Naive thymus-derived CD8-positive, alpha-beta T cell (primary cell): ENCODE measurements around the gene ARHGAP42. TPM values are rescaled to one million over a fixed set of nuclear protein-coding genes. Genes with fewer than 3 reads are reported as not detected.

ENCODE experiments used
- ATAC-seq, 2 donors: fragments of 150-1000 bp; cut with Tn5 transposase in 1 of 2; sonication (Bioruptor Pico), chemical (Tn5 transposase) in 1 of 2; 1 replicate in 1 of 2; 2 replicates in 1 of 2; pipeline ENCODE4 v1.10.0; 2021; ENCODE audit warnings: mild to moderate bottlenecking in 2 of 2, moderate library complexity in 2 of 2
- POLR2A ChIA-PET: fragments of 350-600 bp; sonication (Branson Sonifier 250); formaldehyde crosslinking; loops from one replicate; lab custom pipeline; 2021; ENCODE audit warnings: antibody characterized with exemption; lab: Charles Lee
- DNase-seq, 10 donors: peaks; one replicate each; pipeline versions ENCODE4 v3.0.0 to v3.0.0-alpha.2; 2020 to 2022
- H3K27ac Mint-ChIP-seq, 10 donors: one replicate each; pipeline ENCODE4 v1.8.0; 2020 to 2022; ENCODE audit warnings: mild to moderate bottlenecking in 10 of 10, mixed read lengths in 10 of 10, moderate library complexity in 4 of 10, inconsistent platforms in 1 of 10
- H3K27me3 Mint-ChIP-seq, 5 donors: one replicate each; pipeline ENCODE4 v1.8.0; 2021 to 2022; ENCODE audit warnings: mixed read lengths in 5 of 5
- H3K36me3 Mint-ChIP-seq, 3 donors: one replicate each; pipeline ENCODE4 v1.8.0; 2020 to 2022; ENCODE audit warnings: mixed read lengths in 3 of 3, mild to moderate bottlenecking in 2 of 3, inconsistent platforms in 1 of 3
- H3K4me1 Mint-ChIP-seq, 4 donors: one replicate each; pipeline ENCODE4 v1.8.0; 2021 to 2022; ENCODE audit warnings: mixed read lengths in 4 of 4
- H3K4me3 Mint-ChIP-seq, 10 donors: one replicate each; pipeline ENCODE4 v1.8.0; 2020 to 2022; ENCODE audit warnings: mild to moderate bottlenecking in 10 of 10, mixed read lengths in 10 of 10, moderate library complexity in 6 of 10, inconsistent platforms in 1 of 10
- H3K9me3 Mint-ChIP-seq, 9 donors: one replicate each; pipeline ENCODE4 v1.8.0; 2020 to 2022; ENCODE audit warnings: mixed read lengths in 9 of 9, mild to moderate bottlenecking in 3 of 9, inconsistent platforms in 1 of 9, moderate library complexity in 1 of 9
- polyA plus RNA-seq, 3 donors: library from polyadenylated mRNA; unstranded; fragments of 300-500 nt; fragmentation: Illumina TruSeq; gene quantifications; one replicate each; pipeline ENCODE4 v1.2.3, GENCODE V29; 2021
- total RNA-seq, 8 experiments: library from RNA in 2 of 8; stranded (reverse) in 2 of 8; gene quantifications; one replicate each; pipeline ENCODE4 v1.2.3 and lab custom pipeline; 2021 to 2026

ARHGAP42 gene
- total and polyA plus RNA-seq, 5 experiments from 2014 or later = 0.38 to 0.93 (median 0.83) TPM; not detected in 2

DNA sequence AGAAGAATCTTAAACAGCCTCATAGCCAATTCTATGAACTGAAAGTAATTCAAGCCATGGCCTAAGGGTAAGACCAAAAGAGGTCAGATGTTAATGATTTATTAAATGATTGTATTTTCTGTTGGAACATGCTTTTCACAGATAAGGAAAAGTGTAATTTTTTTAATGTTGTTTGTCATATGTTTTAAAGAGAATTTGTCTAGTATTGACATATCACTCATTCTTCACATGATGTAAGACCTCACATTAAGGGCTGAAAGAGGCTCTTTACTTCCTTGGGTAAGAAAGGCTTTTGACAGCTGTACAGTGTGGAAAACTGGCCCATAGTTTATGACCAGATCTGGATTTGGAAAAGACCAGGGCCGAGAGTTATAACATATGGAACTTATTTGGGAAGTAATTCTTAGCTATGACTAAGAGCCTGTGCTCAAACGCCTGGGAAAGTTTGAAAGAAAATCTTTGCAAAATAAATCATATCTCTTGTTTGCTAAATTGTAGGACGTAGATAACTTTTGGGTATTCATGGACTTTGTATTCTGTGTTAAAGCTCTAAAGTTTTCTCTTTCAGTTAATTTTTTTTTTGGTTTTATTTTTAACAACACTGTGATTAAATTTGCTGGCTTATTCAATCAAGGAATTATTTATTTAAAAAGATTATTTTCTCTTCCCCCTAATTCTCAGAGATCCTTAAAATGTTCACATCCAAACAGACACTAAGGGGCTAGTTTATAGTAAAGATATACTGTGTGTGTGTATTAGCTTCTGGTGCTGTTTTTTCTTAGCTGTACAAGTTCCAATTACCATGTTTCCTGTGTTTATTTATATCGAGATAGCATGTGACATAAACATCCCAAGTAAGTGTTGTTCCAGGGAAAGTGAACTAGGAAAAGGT lies 162.2 kb downstream of the ARHGAP42 start:
- POLR2A ChIA-PET = no interaction called here
- peaks cover 0 to 14% (median 0%) of the 10 kb centered on the region in 9 donors for H3K9me3 Mint-ChIP-seq
- no peak overlapping the region for H3K27ac Mint-ChIP-seq
- H3K4me1 Mint-ChIP-seq = no peaks in the 10 kb centered on the region
- no peaks in the 10 kb centered on the region for H3K36me3 Mint-ChIP-seq
- no peak overlapping the region for H3K4me3 Mint-ChIP-seq
- no peaks in the 10 kb centered on the region for H3K27me3 Mint-ChIP-seq
- DNase-seq = no peak
- ATAC-seq = no peak

GRCh38 chr11:100849901-100850235 lies 162.8 kb downstream of the ARHGAP42 start:
- no peaks in the 10 kb centered on the region for H3K36me3 Mint-ChIP-seq
- H3K9me3 Mint-ChIP-seq = peaks cover 0 to 14% (median 0%) of the 10 kb centered on the region in 9 donors
- H3K4me3 Mint-ChIP-seq = no peak overlapping the region
- no peak overlapping the region for H3K27ac Mint-ChIP-seq
- no peaks in the 10 kb centered on the region for H3K4me1 Mint-ChIP-seq
- POLR2A ChIA-PET = no interaction called here
- no peak for ATAC-seq
- DNase-seq = no peak
- no peaks in the 10 kb centered on the region for H3K27me3 Mint-ChIP-seq

GRCh38 chr11:100851147-100851546 lies 164.1 kb downstream of the ARHGAP42 start:
- H3K4me3 Mint-ChIP-seq = no peak overlapping the region
- H3K4me1 Mint-ChIP-seq = no peaks in the 10 kb centered on the region
- H3K27me3 Mint-ChIP-seq = no peaks in the 10 kb centered on the region
- no peak for ATAC-seq
- POLR2A ChIA-PET = no interaction called here
- no peak overlapping the region for H3K27ac Mint-ChIP-seq
- DNase-seq = no peak
- no peaks in the 10 kb centered on the region for H3K36me3 Mint-ChIP-seq
- peaks cover 0 to 13% (median 0%) of the 10 kb centered on the region in 9 donors for H3K9me3 Mint-ChIP-seq

GRCh38 chr11:100851584-100852152 lies 164.6 kb downstream of the ARHGAP42 start:
- H3K27me3 Mint-ChIP-seq = no peaks in the 10 kb centered on the region
- no peak for DNase-seq

DNA sequence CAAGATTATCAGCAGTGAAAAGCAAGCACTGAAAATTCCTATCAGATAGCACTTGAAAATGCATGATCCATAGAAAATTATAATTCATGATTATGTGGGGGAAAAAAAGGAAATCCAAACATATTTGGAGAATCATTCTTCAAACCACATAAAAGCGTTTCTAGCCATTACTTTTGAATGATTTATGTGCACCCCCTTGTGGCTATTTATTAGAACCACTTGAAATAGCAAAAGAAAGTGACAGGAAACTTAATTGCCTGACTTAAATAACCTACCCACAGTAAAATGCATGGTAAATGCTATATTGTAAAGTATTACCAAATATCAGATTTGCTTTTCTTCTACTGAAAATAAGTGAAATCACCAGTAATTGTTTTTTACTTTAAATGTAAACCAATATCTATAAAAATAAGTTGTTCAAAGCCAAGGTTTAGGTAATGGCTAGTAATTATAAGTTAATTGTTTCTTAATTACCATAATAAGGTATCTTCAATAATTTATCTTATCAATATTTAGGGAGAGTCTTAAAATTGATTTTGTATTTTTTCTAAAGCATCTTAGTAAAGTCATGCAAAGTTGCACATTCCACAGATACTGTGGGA lies 168.5 kb downstream of the ARHGAP42 start:
- H3K27ac Mint-ChIP-seq = no peak overlapping the region
- no peak for DNase-seq
- peaks cover 0 to 3% (median 0%) of the 10 kb centered on the region in 9 donors for H3K9me3 Mint-ChIP-seq

More at GRCh38 chr11:100851584-100852152, 164.6 kb downstream of the ARHGAP42 start:
- H3K4me1 Mint-ChIP-seq = no peaks in the 10 kb centered on the region
- H3K4me3 Mint-ChIP-seq = no peak overlapping the region
- ATAC-seq = no peak
- no peak overlapping the region for H3K27ac Mint-ChIP-seq
- H3K36me3 Mint-ChIP-seq = no peaks in the 10 kb centered on the region
- POLR2A ChIA-PET = no interaction called here
- H3K9me3 Mint-ChIP-seq = peaks cover 0 to 8% (median 0%) of the 10 kb centered on the region in 9 donors

GRCh38 chr11:100857236-100858005 lies 170.3 kb downstream of the ARHGAP42 start:
- ATAC-seq = no peak
- H3K9me3 Mint-ChIP-seq = peaks cover 0 to 15% (median 0%) of the 10 kb centered on the region in 9 donors
- no peak overlapping the region for H3K27ac Mint-ChIP-seq
- peaks cover 0 to 14% (median 4%) of the 10 kb centered on the region in 5 donors for H3K27me3 Mint-ChIP-seq
- no peak overlapping the region for H3K4me3 Mint-ChIP-seq
- no peaks in the 10 kb centered on the region for H3K36me3 Mint-ChIP-seq
- H3K4me1 Mint-ChIP-seq = no peaks in the 10 kb centered on the region
- POLR2A ChIA-PET = no interaction called here
- no peak for DNase-seq

More for the DNA sequence above, 168.5 kb downstream of the ARHGAP42 start:
- POLR2A ChIA-PET = no interaction called here
- Mint-ChIP-seq H3K4me3 (no peak overlapping the region), H3K27me3 (peaks cover 0 to 5% (median 2%) of the 10 kb centered on the region in 5 donors), H3K36me3 (no peaks in the 10 kb centered on the region), H3K4me1 (no peaks in the 10 kb centered on the region)
- no peak for ATAC-seq

GRCh38 chr11:100860318-100861155 lies 173.4 kb downstream of the ARHGAP42 start:
- Mint-ChIP-seq H3K36me3 (no peaks in the 10 kb centered on the region), H3K9me3 (peaks cover 0 to 15% (median 0%) of the 10 kb centered on the region in 9 donors), H3K27me3 (peaks cover 0 to 14% (median 4%) of the 10 kb centered on the region in 5 donors), H3K27ac (no peak overlapping the region), H3K4me1 (no peaks in the 10 kb centered on the region), H3K4me3 (no peak overlapping the region)
- no peak for ATAC-seq
- POLR2A ChIA-PET = no interaction called here
- no peak for DNase-seq

DNA sequence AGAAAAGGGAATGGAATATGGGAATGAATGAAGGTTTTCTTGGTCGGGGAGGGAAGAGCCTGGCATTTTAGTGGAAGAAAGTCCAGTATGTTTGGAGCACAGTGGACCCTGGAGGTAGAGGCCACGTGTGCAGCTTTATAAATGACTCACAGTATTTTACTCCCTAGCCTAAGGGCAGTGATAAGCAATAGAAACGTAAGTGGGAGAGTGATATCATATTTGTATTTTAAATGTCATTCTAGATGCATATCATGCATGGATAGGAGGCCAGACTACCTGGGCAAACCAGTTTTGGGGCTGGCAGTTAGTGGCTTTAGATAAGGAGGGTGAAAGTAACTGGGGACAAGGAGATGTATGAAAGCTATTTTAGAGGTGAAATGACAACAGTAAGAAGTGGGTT lies 174.1 kb downstream of the ARHGAP42 start:
- POLR2A ChIA-PET = no interaction called here
- ATAC-seq (no peak), DNase-seq (no peak)
- Mint-ChIP-seq H3K27me3 (peaks cover 0 to 14% (median 4%) of the 10 kb centered on the region in 5 donors), H3K4me3 (no peak overlapping the region), H3K36me3 (no peaks in the 10 kb centered on the region), H3K27ac (no peak overlapping the region), H3K4me1 (peaks cover 0 to 1% (median 0%) of the 10 kb centered on the region in 4 donors), H3K9me3 (peaks cover 0 to 15% (median 0%) of the 10 kb centered on the region in 9 donors)

DNA sequence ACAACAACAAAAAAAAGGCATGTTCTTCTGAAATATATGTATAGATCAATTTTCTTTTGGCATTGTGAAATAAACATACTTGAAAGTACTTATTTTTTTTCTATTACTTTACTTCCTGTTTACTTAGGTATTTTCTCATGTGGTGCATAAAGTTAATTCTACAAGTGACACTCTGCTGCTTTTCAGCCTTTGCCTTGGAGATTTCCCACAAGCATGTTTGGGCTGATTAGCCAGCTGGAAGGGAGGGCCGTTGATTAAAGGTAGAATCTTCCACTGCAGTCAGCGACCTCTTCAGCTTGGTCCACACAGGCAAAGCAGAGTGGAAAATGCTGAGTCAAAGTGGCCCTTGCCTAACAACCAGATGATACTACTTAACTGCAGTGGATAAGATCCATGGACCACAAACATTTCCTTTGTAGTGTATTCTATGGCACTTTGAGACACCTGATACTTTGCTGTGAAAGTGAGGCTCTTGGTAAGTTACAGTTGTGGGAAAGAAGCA lies 176.0 kb downstream of the ARHGAP42 start:
- H3K36me3 Mint-ChIP-seq = no peaks in the 10 kb centered on the region
- no peak overlapping the region for H3K27ac Mint-ChIP-seq
- DNase-seq = no peak
- no peak overlapping the region for H3K4me3 Mint-ChIP-seq
- peaks cover 0 to 24% (median 0%) of the 10 kb centered on the region in 9 donors for H3K9me3 Mint-ChIP-seq
- POLR2A ChIA-PET = no interaction called here
- H3K4me1 Mint-ChIP-seq = peaks cover 0 to 7% (median 0%) of the 10 kb centered on the region in 4 donors
- ATAC-seq = no peak
- peaks cover 0 to 14% (median 4%) of the 10 kb centered on the region in 5 donors for H3K27me3 Mint-ChIP-seq

DNA sequence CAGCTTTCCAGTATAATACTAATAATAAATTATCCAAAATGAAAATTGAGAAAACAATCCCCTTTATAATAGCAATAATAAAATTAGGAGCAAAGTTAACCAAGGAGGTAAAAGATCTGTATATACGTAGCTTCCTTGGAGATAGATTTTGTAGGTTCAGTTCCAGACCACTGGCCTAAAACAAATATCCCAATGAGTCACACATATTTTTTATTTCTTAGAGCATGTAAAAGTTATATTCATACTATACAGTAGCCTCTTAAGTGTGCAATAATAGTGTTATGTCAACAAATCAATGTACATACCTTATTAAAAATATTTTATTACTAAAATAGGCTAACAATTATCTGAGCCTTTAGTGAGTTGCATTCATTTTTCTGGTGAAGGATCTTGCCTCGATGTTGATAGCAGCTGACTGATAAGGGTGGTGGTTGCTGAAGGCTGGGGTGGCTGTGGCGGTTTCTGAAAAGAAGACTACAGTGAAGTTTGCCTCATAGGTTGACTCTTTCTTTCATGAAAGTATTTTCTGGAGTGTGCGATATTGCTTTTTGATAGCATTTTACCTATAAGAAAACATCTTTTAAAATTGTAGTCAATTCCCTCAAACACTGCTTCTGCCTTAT lies 178.5 kb downstream of the ARHGAP42 start:
- Mint-ChIP-seq H3K4me3 (no peak overlapping the region), H3K27me3 (peaks cover 0 to 9% (median 2%) of the 10 kb centered on the region in 5 donors), H3K4me1 (peaks cover 0 to 7% (median 0%) of the 10 kb centered on the region in 4 donors), H3K27ac (no peak overlapping the region), H3K9me3 (peaks cover 0 to 22% (median 0%) of the 10 kb centered on the region in 9 donors), H3K36me3 (no peaks in the 10 kb centered on the region)
- ATAC-seq (no peak), DNase-seq (no peak)
- POLR2A ChIA-PET = no interaction called here

DNA sequence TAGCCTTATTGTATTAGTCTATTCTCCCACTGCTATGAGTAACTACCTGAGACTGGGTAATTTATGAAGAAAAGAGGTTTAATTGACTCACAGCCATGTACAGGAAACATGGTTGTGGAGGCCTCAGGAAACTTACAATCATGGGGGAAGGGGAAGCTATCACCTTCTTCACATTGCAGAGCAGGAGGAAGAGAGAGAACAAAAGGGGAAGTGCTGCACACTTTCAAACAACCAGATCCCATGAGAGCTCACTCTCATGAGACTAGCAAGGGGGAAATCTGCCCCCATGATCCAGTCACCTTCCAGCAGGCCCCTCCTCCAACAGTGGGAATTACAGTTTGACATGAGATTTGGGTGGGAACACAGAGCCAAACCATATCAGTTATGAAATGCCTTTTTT lies 179.4 kb downstream of the ARHGAP42 start:
- peaks cover 0 to 13% (median 0%) of the 10 kb centered on the region in 9 donors for H3K9me3 Mint-ChIP-seq
- no peaks in the 10 kb centered on the region for H3K36me3 Mint-ChIP-seq
- DNase-seq (no peak), ATAC-seq (no peak)
- POLR2A ChIA-PET = no interaction called here
- H3K4me3 Mint-ChIP-seq = no peak overlapping the region
- H3K27me3 Mint-ChIP-seq = peaks cover 0 to under 1% (median 0%) of the 10 kb centered on the region in 5 donors
- peaks cover 0 to 7% (median 0%) of the 10 kb centered on the region in 4 donors for H3K4me1 Mint-ChIP-seq
- no peak overlapping the region for H3K27ac Mint-ChIP-seq
